HepG2 (cell line): ENCODE measurements around the gene HDGFL2. TPM values are rescaled to one million over a fixed set of nuclear protein-coding genes. Genes with fewer than 3 reads are reported as not detected.

Experiments
- ADNP ChIP-seq: sonication (generic); formaldehyde crosslinking; IDR thresholded peaks from 2 replicates; pipeline ENCODE4 v1.4.0; 2020; ENCODE audit warnings: missing genetic modification reagents
- CBX5 ChIP-seq: sonication (generic); formaldehyde crosslinking; IDR thresholded peaks from 2 replicates; pipeline ENCODE4 v1.4.0; 2020; ENCODE audit warnings: missing genetic modification reagents, borderline replicate concordance
- ERF ChIP-seq: IDR thresholded peaks from 2 replicates; pipeline ENCODE4 v1.6.1; 2018; ENCODE audit warnings: missing biosample characterization, missing genetic modification reagents
- FOXK2 ChIP-seq: fragments of 450-650 bp; IDR thresholded peaks from 2 replicates; pipeline ENCODE4 v1.6.1; 2016
- GABPA ChIP-seq, 2 experiments: IDR thresholded peaks; 2 replicates each; pipeline ENCODE4 v1.6.1; 2011 to 2016; ENCODE audit warnings: low read depth in 2 of 2, low read length in 1 of 2, missing biosample characterization in 1 of 2, missing genetic modification characterization in 1 of 2
- HNRNPL ChIP-seq: fragments of 200-400 bp; formaldehyde crosslinking; IDR thresholded peaks from 2 replicates; pipeline ENCODE4 v1.6.1; 2017; ENCODE audit warnings: mild to moderate bottlenecking, low read depth, low read length
- MED13 ChIP-seq: sonication (generic); formaldehyde crosslinking; IDR thresholded peaks from 2 replicates; pipeline ENCODE4 v1.5.0; 2020; ENCODE audit warnings: missing genetic modification reagents
- RARA ChIP-seq: IDR thresholded peaks from 2 replicates; pipeline ENCODE4 v1.6.1; 2016; ENCODE audit warnings: missing genetic modification reagents, missing compliant biosample characterization
- SATB2 ChIP-seq: sonication (generic); formaldehyde crosslinking; IDR thresholded peaks from 2 replicates; pipeline ENCODE4 v1.5.0; 2020; ENCODE audit warnings: missing genetic modification reagents
- SIN3A ChIP-seq: IDR thresholded peaks from 2 replicates; pipeline ENCODE4 v1.6.1; 2011; ENCODE audit warnings: low read depth, mild to moderate bottlenecking, control low read depth, low read length, borderline replicate concordance
- SMAD9 ChIP-seq: sonication (generic); formaldehyde crosslinking; IDR thresholded peaks from 2 replicates; pipeline ENCODE4 v1.5.1; 2020; ENCODE audit warnings: mild to moderate bottlenecking, missing genetic modification reagents
- SOX6 ChIP-seq, 2 experiments: fragments of 450-650 bp in 1 of 2; sonication (generic) in 1 of 2; formaldehyde crosslinking in 1 of 2; IDR thresholded peaks; 2 replicates each; pipeline versions ENCODE4 v1.4.0 to v1.6.1; 2017 to 2020; ENCODE audit warnings: antibody characterized with exemption in 1 of 2, mild to moderate bottlenecking in 1 of 2, missing genetic modification reagents in 1 of 2
- TARDBP ChIP-seq: sonication (generic); formaldehyde crosslinking; IDR thresholded peaks from 2 replicates; pipeline ENCODE4 v1.8.0; 2022; ENCODE audit warnings: mild to moderate bottlenecking, missing genetic modification reagents
- TEAD3 ChIP-seq: optimal IDR thresholded peaks from 2 replicates; pipeline ENCODE3; 2016; ENCODE audit warnings: borderline replicate concordance
- TGIF2 ChIP-seq: IDR thresholded peaks from 2 replicates; pipeline ENCODE4 v1.6.1; 2016; ENCODE audit warnings: control low read depth, missing compliant biosample characterization
- ZBTB42 ChIP-seq: sonication (generic); formaldehyde crosslinking; IDR thresholded peaks from 2 replicates; pipeline ENCODE4 v1.5.0; 2020; ENCODE audit warnings: mild to moderate bottlenecking, missing genetic modification reagents
- ZC3H4 ChIP-seq: sonication (generic); formaldehyde crosslinking; IDR thresholded peaks from 2 replicates; pipeline ENCODE4 v1.4.0; 2020; ENCODE audit warnings: missing genetic modification reagents, borderline replicate concordance
- ZNF230 ChIP-seq: sonication (generic); formaldehyde crosslinking; IDR thresholded peaks from 2 replicates; pipeline ENCODE4 v1.4.0; 2020; ENCODE audit warnings: mild to moderate bottlenecking, missing genetic modification reagents
- ZNF317 ChIP-seq: sonication (generic); formaldehyde crosslinking; IDR thresholded peaks from 2 replicates; pipeline ENCODE4 v1.5.0; 2020; ENCODE audit warnings: mild to moderate bottlenecking, missing genetic modification reagents
- ZNF460 ChIP-seq: sonication (generic); formaldehyde crosslinking; IDR thresholded peaks from 2 replicates; pipeline ENCODE4 v1.5.1; 2020; ENCODE audit warnings: missing genetic modification reagents, mild to moderate bottlenecking, borderline replicate concordance
- ZNF572 ChIP-seq: sonication (generic); formaldehyde crosslinking; IDR thresholded peaks from 2 replicates; pipeline ENCODE4 v1.5.1; 2020; ENCODE audit warnings: mild to moderate bottlenecking, missing genetic modification reagents
- ZNF652 ChIP-seq: IDR thresholded peaks from 2 replicates; pipeline ENCODE4 v1.6.1; 2016; ENCODE audit warnings: low read depth, borderline replicate concordance
- ZNF839 ChIP-seq: sonication (generic); formaldehyde crosslinking; IDR thresholded peaks from 2 replicates; pipeline ENCODE4 v1.4.0; 2020; ENCODE audit warnings: missing genetic modification reagents, mild to moderate bottlenecking, borderline replicate concordance
- ZNF883 ChIP-seq: sonication (generic); formaldehyde crosslinking; IDR thresholded peaks from 2 replicates; pipeline ENCODE4 v1.5.1; 2020; ENCODE audit warnings: mild to moderate bottlenecking, missing genetic modification reagents; ENCODE audit errors: not compliant biosample characterization
- polyA plus RNA-seq, 8 experiments: library from polyadenylated mRNA; depleted of rRNA in 3 of 8; stranded (reverse) in 7 of 8; unstranded in 1 of 8; fragments of >200 nt; fragmentation: Illumina TruSeq in 4 of 8; extraction: Trizol in 4 of 8; gene quantifications; 2 replicates each; pipeline versions ENCODE4 v1.2.1 to v1.2.3, GENCODE V29; 2011 to 2016; ENCODE audit warnings: low read depth in 4 of 8, missing spikeins in 1 of 8, mixed read lengths in 1 of 8; ENCODE audit not compliant: insufficient read depth in 1 of 8
- total RNA-seq, 5 experiments: library from RNA; depleted of rRNA; stranded (reverse); fragments of >200 nt; fragmentation: Illumina TruSeq; extraction: Trizol; gene quantifications; 2 replicates each; pipeline ENCODE4 v1.2.3, GENCODE V29; 2016; ENCODE audit warnings: low read depth in 1 of 5
- TF ChIP-seq, protein P1 (sequence below), 2 experiments: sonication (generic) in 1 of 2; formaldehyde crosslinking in 1 of 2; IDR thresholded peaks; 2 replicates each; pipeline versions ENCODE4 v1.5.1 to v1.6.1; 2011 to 2020; ENCODE audit warnings: borderline replicate concordance in 1 of 2, low read depth in 1 of 2, low read length in 1 of 2, mild to moderate bottlenecking in 1 of 2, missing genetic modification reagents in 1 of 2, moderate library complexity in 1 of 2
- TF ChIP-seq, protein P2 (sequence below): IDR thresholded peaks from 2 replicates; pipeline ENCODE4 v1.6.1; 2018; ENCODE audit warnings: missing genetic modification reagents
- TF ChIP-seq, protein P3 (sequence below): sonication (generic); formaldehyde crosslinking; IDR thresholded peaks from 2 replicates; pipeline ENCODE4 v1.5.1; 2020; ENCODE audit warnings: mild to moderate bottlenecking, missing genetic modification reagents, borderline replicate concordance

The HDGFL2 gene
- total and polyA plus RNA-seq, 2 of the 13 experiments (the other 11 are each of a cell fraction or from before 2014, with no cell fraction given), result 20.0 to 51.1 TPM

DNA sequence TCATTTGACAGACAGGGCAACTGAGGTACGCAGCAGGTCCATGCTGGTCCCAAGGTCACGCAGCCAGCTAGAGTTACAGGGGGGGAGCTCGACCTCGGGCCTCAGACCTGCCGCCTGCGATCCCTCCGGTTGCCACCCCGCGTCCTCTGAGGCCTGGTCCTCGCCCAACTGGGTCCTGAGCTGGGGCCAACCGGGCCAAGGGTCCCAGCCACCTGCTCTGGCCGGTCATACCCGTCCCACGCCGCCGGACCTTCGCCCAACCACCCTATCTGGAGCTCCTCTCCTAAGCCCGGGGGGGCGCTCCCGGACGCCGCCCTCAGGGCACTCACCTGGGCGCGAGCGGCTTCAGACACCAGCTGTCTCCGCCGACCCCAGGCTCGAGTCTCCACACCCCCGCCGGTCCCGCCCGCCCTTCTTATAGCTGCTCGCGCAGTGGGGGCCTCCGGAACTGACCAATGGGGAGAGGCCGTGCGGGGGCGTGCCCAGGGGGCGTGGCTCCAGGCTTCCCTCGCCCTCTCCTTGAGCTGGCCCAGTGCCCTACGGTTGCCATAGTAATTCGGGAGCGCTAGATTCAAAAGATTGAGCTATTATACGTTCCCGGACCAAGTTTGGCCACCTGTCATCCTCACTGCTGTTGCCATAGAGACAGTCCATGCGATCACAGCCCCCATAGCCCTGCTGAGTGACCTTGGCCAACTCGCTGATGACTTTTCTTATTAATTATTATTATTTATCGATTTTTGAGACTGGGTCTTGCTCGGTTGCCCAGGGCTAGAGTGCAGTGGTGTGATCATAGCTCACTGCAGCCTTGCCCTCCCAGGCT, 63.0 kb downstream of the HDGFL2 start, which contains the start of gene PLIN5 (continued):
- TF ChIP-seq SIN3A (peak; percentile 60; the same call in 1 of the 2 replicates), TARDBP (no peak), CBX5 (CRISPR knock-in tag) (no peak), SMAD9 (CRISPR knock-in tag) (no peak), TGIF2 (peak; percentile 80; the same call in 1 of the 2 replicates), ERF (CRISPR knock-in tag) (no peak), ZNF883 (CRISPR knock-in tag) (no peak), RARA (CRISPR knock-in tag) (no peak), HNRNPL (no peak), ZNF572 (CRISPR knock-in tag) (no peak), ZNF317 (CRISPR knock-in tag) (no peak), ZBTB42 (CRISPR knock-in tag) (no peak), ZNF230 (CRISPR knock-in tag) (no peak), SOX6 (IDR thresholded peaks at IDR 0.05) (no peak), SOX6 (CRISPR knock-in tag; IDR thresholded peaks at IDR 0.05) (peak; percentile 50), TEAD3 (no peak), FOXK2 (no peak), ZC3H4 (no peak), ADNP (CRISPR knock-in tag) (no peak), ZNF460 (no peak), GABPA (IDR thresholded peaks at IDR 0.05; ENCODE audit: low read depth, low read length) (no peak), GABPA (CRISPR knock-in tag; IDR thresholded peaks at IDR 0.05; ENCODE audit: low read depth) (0 out of 2 replicates have a peak, but pooled peaks have one; percentile 11), ZNF839 (CRISPR knock-in tag) (no peak), MED13 (CRISPR knock-in tag) (no peak), ZNF652 (no peak), SATB2 (CRISPR knock-in tag) (no peak)
- TF ChIP-seq, protein P1, sequence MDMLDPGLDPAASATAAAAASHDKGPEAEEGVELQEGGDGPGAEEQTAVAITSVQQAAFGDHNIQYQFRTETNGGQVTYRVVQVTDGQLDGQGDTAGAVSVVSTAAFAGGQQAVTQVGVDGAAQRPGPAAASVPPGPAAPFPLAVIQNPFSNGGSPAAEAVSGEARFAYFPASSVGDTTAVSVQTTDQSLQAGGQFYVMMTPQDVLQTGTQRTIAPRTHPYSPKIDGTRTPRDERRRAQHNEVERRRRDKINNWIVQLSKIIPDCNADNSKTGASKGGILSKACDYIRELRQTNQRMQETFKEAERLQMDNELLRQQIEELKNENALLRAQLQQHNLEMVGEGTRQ (IDR thresholded peaks at IDR 0.05; ENCODE audit: low read depth, low read length), result no peak
- TF ChIP-seq, protein P1 (CRISPR knock-in tag; IDR thresholded peaks at IDR 0.05; ENCODE audit: borderline replicate concordance), result no peak
- TF ChIP-seq, protein P2, sequence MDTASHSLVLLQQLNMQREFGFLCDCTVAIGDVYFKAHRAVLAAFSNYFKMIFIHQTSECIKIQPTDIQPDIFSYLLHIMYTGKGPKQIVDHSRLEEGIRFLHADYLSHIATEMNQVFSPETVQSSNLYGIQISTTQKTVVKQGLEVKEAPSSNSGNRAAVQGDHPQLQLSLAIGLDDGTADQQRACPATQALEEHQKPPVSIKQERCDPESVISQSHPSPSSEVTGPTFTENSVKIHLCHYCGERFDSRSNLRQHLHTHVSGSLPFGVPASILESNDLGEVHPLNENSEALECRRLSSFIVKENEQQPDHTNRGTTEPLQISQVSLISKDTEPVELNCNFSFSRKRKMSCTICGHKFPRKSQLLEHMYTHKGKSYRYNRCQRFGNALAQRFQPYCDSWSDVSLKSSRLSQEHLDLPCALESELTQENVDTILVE (CRISPR knock-in tag), result no peak
- TF ChIP-seq, protein P3, sequence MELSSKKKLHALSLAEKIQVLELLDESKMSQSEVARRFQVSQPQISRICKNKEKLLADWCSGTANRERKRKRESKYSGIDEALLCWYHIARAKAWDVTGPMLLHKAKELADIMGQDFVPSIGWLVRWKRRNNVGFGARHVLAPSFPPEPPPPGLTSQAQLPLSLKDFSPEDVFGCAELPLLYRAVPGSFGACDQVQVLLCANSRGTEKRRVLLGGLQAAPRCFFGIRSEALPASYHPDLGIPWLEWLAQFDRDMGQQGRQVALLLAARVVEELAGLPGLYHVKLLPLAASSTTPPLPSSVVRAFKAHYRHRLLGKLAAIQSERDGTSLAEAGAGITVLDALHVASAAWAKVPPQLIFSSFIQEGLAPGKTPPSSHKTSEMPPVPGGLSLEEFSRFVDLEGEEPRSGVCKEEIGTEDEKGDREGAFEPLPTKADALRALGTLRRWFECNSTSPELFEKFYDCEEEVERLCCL, result no peak
